Suprapubic skin (tissue), 3 donors: ENCODE results near the gene LEKR1.

Source experiments
- EP300 ChIP-seq: sonication (generic); formaldehyde crosslinking; IDR thresholded peaks from one replicate; pipeline ENCODE4 v1.6.1; 2017; ENCODE audit warnings: antibody characterized with exemption
- POLR2A ChIP-seq, 2 donors: fragments of 450-650 bp; IDR thresholded peaks; one replicate each; pipeline ENCODE4 v1.6.1; 2017; ENCODE audit warnings: antibody characterized with exemption in 2 of 2, mild to moderate bottlenecking in 2 of 2, moderate library complexity in 2 of 2
- TF ChIP-seq, protein P1 (sequence below), 2 donors: fragments of 200-600 bp in 1 of 2; fragments of 450-650 bp in 1 of 2; sonication (generic) in 1 of 2; IDR thresholded peaks; one replicate each; pipeline ENCODE4 v1.5.1; 2016 to 2019; ENCODE audit warnings: antibody characterized with exemption in 2 of 2, mild to moderate bottlenecking in 1 of 2, moderate library complexity in 1 of 2

DNA sequence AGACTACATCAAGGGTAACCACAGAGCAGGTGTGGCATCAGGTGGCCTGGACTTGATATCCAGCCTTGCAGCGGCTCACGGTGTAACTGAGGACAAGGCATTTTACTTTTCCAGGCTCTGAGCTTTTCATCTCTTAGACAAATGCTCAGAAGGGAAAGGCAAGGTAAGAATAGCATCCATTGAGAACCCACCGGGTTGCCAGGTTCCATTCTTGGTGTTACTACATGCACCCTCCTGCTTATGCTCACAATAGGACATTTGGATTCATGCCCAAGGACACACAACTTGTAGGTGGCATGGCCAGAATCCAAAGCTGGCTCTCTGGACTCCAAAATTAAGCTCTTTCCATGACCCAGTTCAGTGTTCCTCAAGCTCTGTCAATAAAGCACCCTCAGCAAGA, 248.3 kb downstream of the LEKR1 start:
- TF ChIP-seq, protein P1, sequence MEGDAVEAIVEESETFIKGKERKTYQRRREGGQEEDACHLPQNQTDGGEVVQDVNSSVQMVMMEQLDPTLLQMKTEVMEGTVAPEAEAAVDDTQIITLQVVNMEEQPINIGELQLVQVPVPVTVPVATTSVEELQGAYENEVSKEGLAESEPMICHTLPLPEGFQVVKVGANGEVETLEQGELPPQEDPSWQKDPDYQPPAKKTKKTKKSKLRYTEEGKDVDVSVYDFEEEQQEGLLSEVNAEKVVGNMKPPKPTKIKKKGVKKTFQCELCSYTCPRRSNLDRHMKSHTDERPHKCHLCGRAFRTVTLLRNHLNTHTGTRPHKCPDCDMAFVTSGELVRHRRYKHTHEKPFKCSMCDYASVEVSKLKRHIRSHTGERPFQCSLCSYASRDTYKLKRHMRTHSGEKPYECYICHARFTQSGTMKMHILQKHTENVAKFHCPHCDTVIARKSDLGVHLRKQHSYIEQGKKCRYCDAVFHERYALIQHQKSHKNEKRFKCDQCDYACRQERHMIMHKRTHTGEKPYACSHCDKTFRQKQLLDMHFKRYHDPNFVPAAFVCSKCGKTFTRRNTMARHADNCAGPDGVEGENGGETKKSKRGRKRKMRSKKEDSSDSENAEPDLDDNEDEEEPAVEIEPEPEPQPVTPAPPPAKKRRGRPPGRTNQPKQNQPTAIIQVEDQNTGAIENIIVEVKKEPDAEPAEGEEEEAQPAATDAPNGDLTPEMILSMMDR (IDR thresholded peaks at IDR 0.05) = no peak
- no peak for TF ChIP-seq EP300
- TF ChIP-seq POLR2A (IDR thresholded peaks at IDR 0.05) = no peak
